Stomach smooth muscle (tissue), 2 donors: Measurements from ENCODE around the gene ATAD3A.
"Not testable (repeated sequence)": the region's sequence is repeated elsewhere in the genome, so short reads cannot be mapped to it uniquely, and the experiment has no call there.

ENCODE experiments used
- H3K27ac ChIP-seq: one replicate; pipeline ENCODE4 v1.7.0; 2013; ENCODE audit warnings: mild to moderate bottlenecking, low read length, inconsistent platforms
- H3K27me3 ChIP-seq, 2 donors: one replicate each; pipeline ENCODE4 v1.7.0; 2013; ENCODE audit warnings: low read length in 2 of 2; ENCODE audit not compliant: insufficient read depth in 2 of 2, control insufficient read depth in 1 of 2
- H3K36me3 ChIP-seq, 2 donors: one replicate each; pipeline ENCODE4 v1.7.0; 2013; ENCODE audit warnings: low read length in 2 of 2; ENCODE audit not compliant: control insufficient read depth in 2 of 2, insufficient read depth in 2 of 2
- H3K4me1 ChIP-seq: one replicate; pipeline ENCODE4 v1.7.0; 2013; ENCODE audit warnings: low read length; ENCODE audit not compliant: control insufficient read depth, insufficient read depth
- H3K4me3 ChIP-seq, 2 donors: one replicate each; pipeline ENCODE4 v1.7.0; 2013; ENCODE audit warnings: low read length in 2 of 2
- H3K9ac ChIP-seq, 2 donors: one replicate each; pipeline ENCODE4 v1.7.0; 2013; ENCODE audit warnings: low read length in 2 of 2, mild to moderate bottlenecking in 1 of 2
- H3K9me3 ChIP-seq, 2 donors: one replicate each; pipeline ENCODE4 v1.7.0; 2013; ENCODE audit warnings: low read length in 2 of 2; ENCODE audit not compliant: control insufficient read depth in 2 of 2
- donor health status: healthy.
- donor health status: Pancreatic carcinoma.

ATAD3A gene

GRCh38 chr1:1510912-1511532 lies 940 bp upstream of the ATAD3A start:
- H3K27ac ChIP-seq: peak overlapping the region; percentile 74
- H3K9me3 ChIP-seq: no peaks in the 10 kb centered on the region
- peak overlapping the region; percentile 80 to 81 for H3K9ac ChIP-seq
- H3K4me1 ChIP-seq: peaks cover 12% of the 10 kb centered on the region
- no peaks in the 10 kb centered on the region for H3K27me3 ChIP-seq
- peak overlapping the region; percentile 78 to 91 for H3K4me3 ChIP-seq
- no peaks in the 10 kb centered on the region for H3K36me3 ChIP-seq

GRCh38 chr1:1512425-1512824 lies 463 bp downstream of the ATAD3A start:
- H3K4me1 ChIP-seq: peaks cover 12% of the 10 kb centered on the region
- not testable (repeated sequence) for H3K36me3 ChIP-seq, H3K9ac ChIP-seq, H3K27ac ChIP-seq, H3K9me3 ChIP-seq, H3K27me3 ChIP-seq
- H3K4me3 ChIP-seq: peak overlapping the region in 1 of 2 donors; percentile 91

GRCh38 chr1:1513675-1514074 lies 1.7 kb downstream of the ATAD3A start:
- not testable (repeated sequence) for H3K9ac ChIP-seq, H3K4me3 ChIP-seq, H3K36me3 ChIP-seq, H3K9me3 ChIP-seq, H3K27ac ChIP-seq, H3K27me3 ChIP-seq
- peaks cover 12% of the 10 kb centered on the region for H3K4me1 ChIP-seq

GRCh38 chr1:1514376-1514775 lies 2.4 kb downstream of the ATAD3A start:
- not testable (repeated sequence) for H3K27me3 ChIP-seq, H3K4me3 ChIP-seq, H3K36me3 ChIP-seq, H3K9me3 ChIP-seq, H3K9ac ChIP-seq, H3K27ac ChIP-seq
- H3K4me1 ChIP-seq: peaks cover 12% of the 10 kb centered on the region

GRCh38 chr1:1516923-1517322 lies 5.0 kb downstream of the ATAD3A start:
- H3K9ac ChIP-seq, H3K4me1 ChIP-seq, H3K36me3 ChIP-seq, H3K9me3 ChIP-seq, H3K27ac ChIP-seq, H3K4me3 ChIP-seq, H3K27me3 ChIP-seq: not testable (repeated sequence)

GRCh38 chr1:1517973-1518620 lies 6.1 kb downstream of the ATAD3A start:
- Histone ChIP-seq H3K36me3 (peaks cover 6 to 8% of the 10 kb centered on the region in 2 donors), H3K9me3 (no peaks in the 10 kb centered on the region), H3K27ac (no peak overlapping the region), H3K4me1 (peaks cover 5% of the 10 kb centered on the region), H3K9ac (no peak overlapping the region), H3K4me3 (no peak overlapping the region), H3K27me3 (no peaks in the 10 kb centered on the region)

GRCh38 chr1:1518621-1519007 lies 6.7 kb downstream of the ATAD3A start:
- H3K27ac ChIP-seq, H3K36me3 ChIP-seq, H3K27me3 ChIP-seq, H3K9me3 ChIP-seq, H3K4me1 ChIP-seq, H3K4me3 ChIP-seq, H3K9ac ChIP-seq: not testable (repeated sequence)

- H3K27me3 ChIP-seq, H3K9ac ChIP-seq, H3K27ac ChIP-seq, H3K9me3 ChIP-seq, H3K4me3 ChIP-seq, H3K36me3 ChIP-seq, H3K4me1 ChIP-seq: not testable (repeated sequence)
Observed at GRCh38 chr1:1519805-1520505, 8.0 kb downstream of the ATAD3A start.

- Histone ChIP-seq H3K4me1 (no peaks in the 10 kb centered on the region), H3K36me3 (peaks cover 6 to 10% of the 10 kb centered on the region in 2 donors)
Observed at GRCh38 chr1:1521331-1521730, 9.4 kb downstream of the ATAD3A start.

GRCh38 chr1:1522536-1522935 lies 10.6 kb downstream of the ATAD3A start:
- not testable (repeated sequence) for H3K9ac ChIP-seq, H3K4me3 ChIP-seq, H3K4me1 ChIP-seq, H3K9me3 ChIP-seq, H3K27ac ChIP-seq, H3K27me3 ChIP-seq, H3K36me3 ChIP-seq

More at GRCh38 chr1:1521331-1521730, 9.4 kb downstream of the ATAD3A start:
- Histone ChIP-seq H3K27me3 (no peaks in the 10 kb centered on the region), H3K9ac (no peak overlapping the region), H3K9me3 (no peaks in the 10 kb centered on the region), H3K4me3 (no peak overlapping the region), H3K27ac (no peak overlapping the region)

- H3K9ac ChIP-seq, H3K9me3 ChIP-seq, H3K36me3 ChIP-seq, H3K4me1 ChIP-seq, H3K27ac ChIP-seq, H3K4me3 ChIP-seq, H3K27me3 ChIP-seq: not testable (repeated sequence)
Observed at GRCh38 chr1:1523226-1523625, 11.3 kb downstream of the ATAD3A start.
